CD1c-positive myeloid dendritic cell (primary cell): ENCODE measurements around the gene TREML4.
"Not testable (repeated sequence)": the region's sequence is repeated elsewhere in the genome, so short reads cannot be mapped to it uniquely, and the experiment has no call there.

ENCODE experiments used
- DNase-seq: peaks from one replicate; pipeline ENCODE4 v3.0.0-alpha.2; 2016; ENCODE audit errors: extremely low spot score

The TREML4 gene

GRCh38 chr6:41204156-41204555, 24.0 kb upstream of the TREML4 start:
- no peak for DNase-seq

GRCh38 chr6:41208439-41209106, 19.6 kb upstream of the TREML4 start:
- no peak for DNase-seq

DNA sequence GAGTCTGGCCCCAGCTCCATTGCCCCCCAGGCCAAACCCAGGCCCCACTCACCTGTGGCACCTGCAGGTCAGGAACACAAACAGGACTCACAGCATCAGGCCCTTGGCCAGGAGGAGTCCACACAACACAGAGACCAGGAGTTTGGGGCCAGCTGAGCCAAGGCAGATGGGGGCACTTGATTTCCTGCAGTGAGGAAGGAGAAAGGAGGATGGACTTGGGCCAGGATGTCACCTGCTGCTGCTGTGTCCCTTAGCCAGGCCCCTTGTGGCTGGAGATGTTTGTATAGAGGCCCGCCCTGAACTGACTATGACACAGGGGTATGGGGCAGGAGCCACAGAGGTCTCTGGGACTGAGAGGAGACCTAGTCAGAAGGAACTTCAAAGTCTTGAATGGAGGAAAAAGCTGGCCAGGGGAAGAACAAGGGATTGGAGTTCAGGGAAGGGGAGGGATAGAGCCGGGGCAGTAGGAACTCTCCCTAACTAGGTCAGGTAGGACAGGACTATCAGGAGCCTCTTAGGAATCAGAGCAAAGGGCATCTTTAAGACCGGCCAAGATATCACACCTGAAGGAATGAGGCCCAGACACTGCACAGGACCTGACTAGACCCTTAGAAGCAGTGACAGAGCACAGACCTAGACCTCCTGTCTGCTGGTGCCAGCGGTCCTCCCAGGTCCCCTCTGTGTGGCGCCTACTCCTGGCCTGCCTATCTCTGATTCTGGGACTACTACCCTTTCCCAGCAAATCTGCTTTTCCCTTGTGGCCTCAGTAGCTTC, 18.4 kb upstream of the TREML4 start:
- DNase-seq: no peak

DNA sequence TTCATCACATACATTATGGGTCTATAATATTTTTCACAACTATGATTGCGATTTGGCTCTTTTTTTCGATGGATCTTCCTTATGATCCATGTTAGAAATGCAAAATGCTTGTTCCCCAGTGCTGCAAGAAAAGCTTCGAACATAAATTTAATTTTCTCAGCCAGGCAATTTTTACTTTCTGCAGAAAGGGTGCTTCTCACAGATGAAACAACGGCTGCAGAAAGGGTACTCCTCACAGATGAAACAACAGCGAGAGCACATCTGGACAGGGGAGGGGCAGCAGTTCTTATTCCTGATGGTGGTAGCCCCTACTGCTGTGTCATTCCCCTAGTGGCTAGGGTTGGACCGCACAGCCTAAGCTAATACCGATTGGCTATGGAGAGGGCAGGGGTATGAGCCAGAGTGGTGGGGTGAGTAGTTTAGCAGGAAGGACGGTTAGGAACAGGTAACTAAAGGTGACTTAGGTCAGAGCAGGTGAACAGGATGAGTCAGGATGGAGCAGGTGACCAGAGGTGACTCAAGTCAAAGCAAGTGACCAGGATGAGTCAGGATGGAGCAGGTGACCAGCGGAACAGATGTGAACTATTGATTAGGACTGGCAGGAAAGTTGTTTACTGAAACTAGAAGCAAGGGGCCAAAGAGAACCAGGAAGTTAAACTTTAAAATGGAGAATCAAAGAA, 13.4 kb upstream of the TREML4 start:
- no peak for DNase-seq

DNA sequence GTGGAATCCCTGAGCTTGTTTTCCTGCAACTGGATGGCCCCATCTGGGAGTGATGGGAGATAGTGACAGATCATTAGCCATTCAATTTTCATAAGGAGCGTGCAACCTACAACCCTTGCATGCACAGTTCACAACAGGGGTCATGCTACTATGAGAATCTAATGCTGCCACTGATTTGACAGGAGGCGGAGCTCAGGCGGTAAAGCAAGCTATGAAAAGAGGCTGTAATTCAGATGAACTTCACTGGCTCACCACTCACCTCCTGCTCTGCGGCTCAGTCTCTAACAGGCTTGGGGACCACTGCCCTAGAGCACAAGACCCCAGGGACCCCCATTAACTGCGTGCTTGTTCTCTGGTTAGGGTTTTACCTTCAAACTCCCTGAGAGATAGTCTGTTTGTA, 12.4 kb upstream of the TREML4 start:
- DNase-seq: no peak

DNA sequence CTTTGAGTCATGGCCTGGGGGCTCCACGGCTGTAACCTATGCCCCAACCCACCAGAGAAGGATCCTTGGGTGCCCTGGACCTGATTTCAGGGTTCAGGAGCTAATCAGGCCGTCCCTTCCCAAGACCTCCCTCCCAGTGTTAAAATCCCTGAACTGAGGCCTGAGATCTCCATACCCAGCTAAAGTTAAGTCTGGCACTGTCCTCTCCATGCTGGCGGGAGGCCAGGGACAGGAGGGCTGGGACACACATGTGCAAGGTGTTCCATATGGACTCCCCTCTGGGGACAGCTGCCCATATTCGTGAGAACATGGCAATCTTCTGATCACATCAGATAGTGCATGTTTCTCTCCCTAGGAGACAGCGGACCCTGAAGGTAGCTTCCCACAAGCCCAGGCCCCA, 11.5 kb upstream of the TREML4 start:
- DNase-seq: no peak

DNA sequence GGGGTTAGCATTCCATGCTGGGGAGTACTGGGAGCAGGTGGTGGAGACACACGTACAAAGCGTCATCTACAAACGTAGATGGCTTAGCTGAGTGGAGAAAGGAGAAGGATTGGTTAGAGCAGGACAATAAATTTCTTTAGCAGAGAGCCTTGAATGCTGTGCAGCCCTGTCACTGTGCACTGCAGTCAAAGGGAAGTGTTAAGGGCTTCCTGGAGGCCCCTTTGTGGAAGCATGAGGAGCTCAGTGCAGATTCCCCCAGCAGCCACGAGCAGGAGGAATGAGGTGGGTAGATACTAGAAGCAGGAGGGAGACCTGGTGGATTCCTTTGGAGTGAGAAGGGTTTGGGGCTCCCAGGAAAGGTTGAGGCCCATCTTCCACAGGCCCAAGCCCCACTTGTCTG, 6.1 kb upstream of the TREML4 start:
- DNase-seq: no peak

- no peak for DNase-seq
Measured at GRCh38 chr6:41222513-41222912, 5.6 kb upstream of the TREML4 start.

GRCh38 chr6:41224800-41225199, 3.3 kb upstream of the TREML4 start:
- no peak for DNase-seq

- DNase-seq: no peak
Measured at GRCh38 chr6:41226752-41227151, 1.4 kb upstream of the TREML4 start.

- peak; percentile 62 for DNase-seq
Measured at GRCh38 chr6:41228616-41229015, 467 bp downstream of the TREML4 start.

DNA sequence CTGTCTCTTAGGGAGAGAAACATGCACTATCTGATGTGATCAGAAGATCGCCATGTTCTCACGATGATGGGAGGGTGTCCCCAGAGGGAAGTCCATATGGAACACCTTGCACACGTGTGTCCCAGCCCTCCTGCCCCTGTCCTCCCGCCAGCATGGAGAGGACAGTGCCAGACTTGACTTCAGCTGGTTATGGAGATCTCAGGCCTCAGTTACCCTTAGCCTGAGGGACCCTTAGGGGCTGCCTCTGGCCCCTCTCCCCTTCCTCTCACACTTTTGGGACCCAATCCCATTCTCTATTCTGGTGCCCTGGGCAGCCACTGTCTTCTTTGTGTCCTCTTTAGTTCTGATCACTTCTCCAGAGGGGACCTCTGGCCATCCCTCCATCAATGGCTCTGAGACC, 1.6 kb downstream of the TREML4 start:
- DNase-seq: no peak

DNA sequence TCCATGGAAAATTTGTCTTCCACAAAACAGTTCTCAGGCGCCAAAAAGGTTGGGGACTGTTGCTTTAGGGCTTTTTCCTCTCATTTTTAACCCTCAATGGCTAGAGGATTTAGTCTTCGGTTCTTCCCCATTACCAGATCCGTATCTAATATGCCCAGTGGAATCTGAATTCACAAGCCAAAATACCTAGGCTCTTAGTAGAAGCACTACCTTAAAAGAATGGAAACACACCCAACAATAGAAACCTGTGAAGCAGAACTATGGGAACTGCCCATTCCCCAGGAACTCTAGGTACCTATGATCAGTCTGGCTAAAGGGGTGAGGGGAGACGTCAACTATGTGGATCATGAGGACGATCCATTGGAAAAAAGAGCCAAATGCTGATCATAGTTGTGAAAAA, 3.1 kb downstream of the TREML4 start:
- DNase-seq: no peak

- no peak for DNase-seq
Measured at GRCh38 chr6:41232667-41233066, 4.5 kb downstream of the TREML4 start.

- DNase-seq: no peak
Measured at GRCh38 chr6:41236276-41236675, 8.1 kb downstream of the TREML4 start.

DNA sequence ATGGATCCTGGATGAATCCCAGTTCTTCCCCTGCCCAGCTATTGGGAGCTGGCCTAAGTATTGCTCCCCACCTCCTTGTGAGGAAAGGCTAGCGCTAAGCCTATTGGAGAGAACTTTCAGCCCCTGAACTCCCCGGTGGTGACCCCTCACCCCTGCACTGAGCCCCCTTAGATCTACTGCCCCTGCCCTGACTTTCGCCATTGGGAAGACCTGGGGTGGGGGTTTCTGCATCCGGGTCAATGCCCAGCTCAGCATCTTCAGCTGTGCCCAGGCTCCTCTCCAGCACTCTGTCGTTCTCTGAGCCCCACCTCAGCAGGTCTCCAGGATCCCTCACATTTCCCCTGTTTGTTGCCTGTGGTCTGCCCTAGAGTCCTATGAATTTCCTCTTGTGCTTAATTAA, 9.0 kb downstream of the TREML4 start:
- DNase-seq: no peak

- no peak for DNase-seq
Measured at GRCh38 chr6:41239467-41240159, 11.5 kb downstream of the TREML4 start.

DNA sequence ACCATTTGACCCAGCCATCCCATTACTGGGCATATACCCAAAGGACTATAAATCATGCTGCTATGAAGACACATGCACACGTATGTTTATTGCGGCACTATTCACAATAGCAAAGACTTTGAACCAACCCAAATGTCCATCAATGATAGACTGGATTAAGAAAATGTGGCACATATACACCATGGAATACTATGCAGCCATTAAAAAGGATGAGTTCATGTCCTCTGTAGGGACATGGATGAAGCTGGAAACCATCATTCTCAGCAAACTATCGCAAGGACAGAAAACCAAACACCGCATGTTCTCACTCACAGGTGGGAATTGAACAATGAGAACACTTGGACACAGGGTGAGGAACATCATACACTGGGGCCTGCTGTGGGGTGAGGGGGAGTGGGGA, 18.4 kb downstream of the TREML4 start:
- DNase-seq: not testable (repeated sequence)

DNA sequence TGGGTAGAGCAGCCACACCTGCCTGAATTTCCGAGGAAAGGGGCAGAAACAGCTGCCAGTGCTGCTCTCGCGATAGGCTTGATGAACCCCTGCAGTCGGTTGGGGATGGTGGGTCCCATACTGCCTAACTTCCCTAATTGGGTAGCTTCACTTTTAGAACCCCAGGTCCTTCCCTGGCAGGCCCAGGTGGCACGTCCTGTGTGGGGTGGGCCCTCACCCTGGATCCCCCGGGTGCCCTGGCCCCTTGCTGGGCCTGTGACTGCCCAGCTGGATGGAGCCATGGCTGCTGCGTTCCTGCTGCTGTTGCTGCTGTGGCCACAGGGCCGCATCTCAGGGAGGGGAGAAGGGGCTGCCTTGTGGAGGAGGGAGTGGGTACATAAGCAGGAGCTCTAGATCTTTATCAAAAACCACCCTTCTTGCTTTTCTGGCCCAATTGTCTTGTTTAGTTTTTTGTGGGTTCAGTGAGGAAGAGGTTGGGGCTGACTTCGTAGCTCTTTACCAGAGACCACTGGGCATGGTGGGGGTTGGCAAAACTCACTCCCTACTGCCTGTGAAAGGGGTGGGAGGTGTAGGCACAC, 19.2 kb downstream of the TREML4 start:
- no peak for DNase-seq

DNA sequence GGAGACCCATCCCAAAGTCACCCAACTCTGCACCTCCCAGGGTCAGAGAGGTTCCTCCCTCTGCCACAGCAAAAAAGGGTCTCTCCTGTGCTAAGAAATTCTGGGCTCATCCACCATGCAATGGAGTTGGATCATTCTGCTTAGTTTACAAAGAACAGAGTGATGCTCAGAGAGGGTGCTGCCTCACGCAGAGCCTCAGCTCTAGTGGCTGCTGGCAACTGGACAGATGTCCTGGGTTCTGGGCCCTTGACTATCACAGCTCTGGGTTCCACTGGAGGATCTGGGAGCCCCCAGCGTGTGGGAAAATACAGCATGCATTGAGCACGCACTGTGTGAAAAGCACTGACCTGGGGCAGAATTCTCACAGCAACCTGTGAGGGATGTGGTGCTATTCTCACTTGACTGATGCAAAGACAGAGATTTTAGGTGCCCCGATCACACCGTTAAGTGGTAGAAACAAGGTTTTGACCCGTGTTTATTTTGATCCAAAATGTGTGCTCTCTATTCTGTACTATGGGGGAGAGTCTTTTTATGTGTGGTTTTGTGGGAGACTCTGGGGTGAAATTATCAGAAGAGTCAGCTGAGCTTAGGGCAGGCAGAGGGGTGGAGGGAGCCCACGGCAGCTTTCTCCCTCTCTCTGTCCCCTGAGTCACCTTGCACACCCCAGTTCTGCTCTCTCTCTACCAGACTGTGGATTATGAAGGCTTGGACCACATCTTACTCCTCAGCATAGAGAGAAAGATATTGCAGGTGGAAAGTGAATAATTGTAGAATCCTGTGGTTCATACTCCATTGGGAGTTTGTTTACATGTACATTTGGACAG, 19.9 kb downstream of the TREML4 start:
- no peak for DNase-seq
